ENCODE results near the gene PIAS2.

Gene PIAS2

DNA sequence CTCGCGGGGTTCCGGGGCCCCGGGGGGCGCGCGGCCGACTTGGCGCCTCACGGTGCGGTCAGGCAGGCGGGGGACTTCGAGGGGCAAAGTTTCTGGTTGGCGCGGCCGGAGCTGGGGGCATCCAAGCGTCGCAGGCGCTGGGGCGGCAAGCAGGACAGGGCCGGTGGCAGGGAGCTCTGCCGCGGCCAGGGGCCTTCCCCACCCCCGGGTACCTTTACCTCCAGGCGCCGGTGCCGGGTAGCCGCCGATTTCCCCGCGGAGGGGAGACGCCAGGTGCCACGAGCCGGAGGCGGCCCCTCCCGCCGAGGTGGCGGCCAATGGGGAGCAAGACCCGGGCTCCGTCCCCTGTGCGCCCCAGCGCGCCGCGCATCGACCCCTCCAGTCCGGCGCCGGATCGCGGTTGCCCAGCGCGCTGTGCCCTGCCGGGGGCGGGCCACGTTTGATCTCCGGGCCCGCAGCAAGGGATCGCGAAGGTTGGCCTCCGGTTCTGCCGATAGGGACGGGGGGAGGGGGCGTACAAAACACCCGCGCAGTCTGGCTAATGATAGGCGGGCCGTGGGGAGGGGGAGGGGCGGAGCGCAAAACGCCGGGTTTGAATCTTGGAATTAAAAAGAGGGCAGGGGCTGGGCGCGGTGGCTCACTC is 160.6 kb downstream of the PIAS2 start, which contains the start of gene ST8SIA5:
Gene ST8SIA5 (minus strand): TSS at position 495 of the 643 bp plus-strand sequence. CDS start 545 bp downstream, outside the sequence.
- Histone ChIP-seq H3K9me3 (no peaks in the 10 kb centered on the region), H3K4me1 (ENCODE audit: control insufficient read depth in 1 of 2, insufficient read depth in 1 of 2, low read depth in 1 of 2, low read length in 1 of 2) (no peaks in the 10 kb centered on the region), H3K36me3 (no peaks in the 10 kb centered on the region), H3K27ac (no peak within 1 kb of the TSS), H3K27me3 (peaks cover 94% of the 10 kb centered on the region), H3K4me3 (ENCODE audit: low read depth in 1 of 2, low read length in 1 of 2) (no peak within 1 kb of the TSS)
- TF ChIP-seq, protein P1, sequence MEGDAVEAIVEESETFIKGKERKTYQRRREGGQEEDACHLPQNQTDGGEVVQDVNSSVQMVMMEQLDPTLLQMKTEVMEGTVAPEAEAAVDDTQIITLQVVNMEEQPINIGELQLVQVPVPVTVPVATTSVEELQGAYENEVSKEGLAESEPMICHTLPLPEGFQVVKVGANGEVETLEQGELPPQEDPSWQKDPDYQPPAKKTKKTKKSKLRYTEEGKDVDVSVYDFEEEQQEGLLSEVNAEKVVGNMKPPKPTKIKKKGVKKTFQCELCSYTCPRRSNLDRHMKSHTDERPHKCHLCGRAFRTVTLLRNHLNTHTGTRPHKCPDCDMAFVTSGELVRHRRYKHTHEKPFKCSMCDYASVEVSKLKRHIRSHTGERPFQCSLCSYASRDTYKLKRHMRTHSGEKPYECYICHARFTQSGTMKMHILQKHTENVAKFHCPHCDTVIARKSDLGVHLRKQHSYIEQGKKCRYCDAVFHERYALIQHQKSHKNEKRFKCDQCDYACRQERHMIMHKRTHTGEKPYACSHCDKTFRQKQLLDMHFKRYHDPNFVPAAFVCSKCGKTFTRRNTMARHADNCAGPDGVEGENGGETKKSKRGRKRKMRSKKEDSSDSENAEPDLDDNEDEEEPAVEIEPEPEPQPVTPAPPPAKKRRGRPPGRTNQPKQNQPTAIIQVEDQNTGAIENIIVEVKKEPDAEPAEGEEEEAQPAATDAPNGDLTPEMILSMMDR (IDR thresholded peaks at IDR 0.05), result no peak

DNA sequence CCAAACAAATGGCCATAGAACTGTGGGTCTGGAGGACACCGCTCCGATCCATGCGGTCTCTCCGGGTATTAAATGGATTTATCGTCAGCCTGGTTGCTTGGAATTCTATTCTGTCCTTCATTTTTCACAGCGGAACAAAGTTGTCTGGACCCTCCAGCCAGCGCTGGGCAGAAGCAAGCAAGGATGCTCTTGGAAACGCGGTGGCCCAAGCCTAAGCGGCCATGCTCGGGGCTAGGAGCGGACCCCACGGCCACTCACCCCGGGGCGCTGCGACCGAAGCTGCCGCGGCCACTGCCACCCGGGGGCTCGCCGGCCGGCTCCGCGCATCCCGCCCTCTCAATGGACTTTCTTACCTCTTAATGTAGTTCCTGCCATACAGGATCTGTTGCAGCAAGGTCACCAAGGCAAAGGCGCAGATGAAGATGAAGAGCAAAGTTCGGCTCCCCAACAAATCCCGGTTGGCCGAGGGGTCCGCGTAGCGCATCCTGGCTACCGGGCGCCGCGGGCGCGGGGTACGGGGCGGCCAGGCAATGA is 161.2 kb downstream of the PIAS2 start:
- TF ChIP-seq, protein P1 (IDR thresholded peaks at IDR 0.05), result no peak
- Histone ChIP-seq H3K27me3 (peaks cover 92% of the 10 kb centered on the region), H3K4me3 (ENCODE audit: low read depth in 1 of 2, low read length in 1 of 2) (no peak overlapping the region), H3K36me3 (no peaks in the 10 kb centered on the region), H3K9me3 (no peaks in the 10 kb centered on the region), H3K27ac (no peak overlapping the region), H3K4me1 (ENCODE audit: control insufficient read depth in 1 of 2, insufficient read depth in 1 of 2, low read depth in 1 of 2, low read length in 1 of 2) (no peaks in the 10 kb centered on the region)

DNA sequence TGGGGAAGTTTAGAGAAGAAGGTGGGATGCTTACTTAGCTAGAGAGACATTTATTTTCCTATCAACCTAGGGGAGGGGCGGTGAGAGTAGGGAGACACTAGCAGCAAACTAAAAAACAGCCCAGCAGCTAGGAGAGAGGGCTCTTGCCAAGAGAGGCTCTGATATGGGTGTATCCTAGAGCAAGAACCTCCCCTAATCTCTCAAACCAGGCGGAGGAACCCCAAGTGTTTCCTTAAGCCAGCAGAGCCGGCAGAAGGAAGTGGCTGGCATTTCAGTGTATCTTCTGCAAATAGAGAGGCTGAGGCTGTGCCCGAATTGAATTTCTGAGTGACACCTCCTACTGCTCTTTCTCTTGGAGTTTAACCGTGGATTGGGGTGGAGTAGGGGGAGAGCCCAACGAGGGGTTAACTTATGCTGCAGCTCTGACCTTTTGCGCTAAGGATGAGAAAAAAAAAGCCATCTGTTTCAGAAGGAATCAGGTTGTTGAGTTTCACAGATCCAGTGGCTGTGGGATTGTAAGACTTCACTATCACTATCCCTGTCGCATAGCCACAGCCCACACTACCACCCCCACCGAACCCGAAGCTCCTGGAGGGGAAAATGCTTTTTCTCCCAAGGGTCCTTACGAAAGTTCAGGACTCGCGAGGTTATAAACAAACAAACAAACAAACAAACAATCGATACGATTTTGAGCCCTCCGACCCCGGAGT is 161.8 kb downstream of the PIAS2 start:
- peaks cover 88% of the 10 kb centered on the region for H3K27me3 ChIP-seq
- H3K9me3 ChIP-seq, result no peaks in the 10 kb centered on the region
- no peaks in the 10 kb centered on the region for H3K36me3 ChIP-seq
- H3K4me1 ChIP-seq (ENCODE audit: control insufficient read depth in 1 of 2, insufficient read depth in 1 of 2, low read depth in 1 of 2, low read length in 1 of 2), result no peaks in the 10 kb centered on the region
- TF ChIP-seq, protein P1 (IDR thresholded peaks at IDR 0.05), result no peak
- no peak overlapping the region for H3K4me3 ChIP-seq (ENCODE audit: low read depth in 1 of 2, low read length in 1 of 2)
- H3K27ac ChIP-seq, result no peak overlapping the region

DNA sequence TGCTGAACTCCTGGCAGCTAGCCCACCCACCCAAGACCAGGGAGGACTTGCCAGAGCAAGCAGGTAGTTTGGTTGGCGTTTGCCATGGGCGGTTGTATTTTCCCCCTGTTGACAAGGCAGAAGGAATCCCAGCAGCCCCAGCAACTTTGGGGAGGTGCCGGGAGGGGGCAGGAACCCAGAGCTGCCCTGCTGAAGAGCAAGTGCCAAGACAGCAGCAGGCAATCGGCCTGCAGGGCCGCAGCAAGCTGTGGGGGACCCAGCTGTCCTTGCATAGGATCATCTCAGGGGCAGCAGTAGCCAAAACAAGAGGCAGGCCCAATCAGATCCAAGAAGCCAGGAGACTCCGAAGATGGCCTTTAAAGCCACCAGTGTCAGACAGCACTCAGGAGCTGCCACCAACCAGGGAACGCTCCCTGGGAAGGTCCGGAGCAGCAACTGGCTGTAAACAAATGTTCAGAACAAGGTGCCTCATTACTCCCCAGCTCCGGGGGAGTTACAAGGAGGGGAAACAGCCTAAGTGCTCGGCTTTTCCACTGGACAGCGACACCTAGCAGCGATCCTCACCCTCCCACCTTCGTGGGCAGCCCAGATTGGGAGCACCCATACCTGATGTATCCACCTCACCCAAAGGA is 162.5 kb downstream of the PIAS2 start:
- no peaks in the 10 kb centered on the region for H3K36me3 ChIP-seq
- no peak overlapping the region for H3K27ac ChIP-seq
- H3K4me3 ChIP-seq (ENCODE audit: low read depth in 1 of 2, low read length in 1 of 2), result no peak overlapping the region
- peaks cover 83% of the 10 kb centered on the region for H3K27me3 ChIP-seq
- H3K4me1 ChIP-seq (ENCODE audit: control insufficient read depth in 1 of 2, insufficient read depth in 1 of 2, low read depth in 1 of 2, low read length in 1 of 2), result no peaks in the 10 kb centered on the region
- no peaks in the 10 kb centered on the region for H3K9me3 ChIP-seq
- TF ChIP-seq, protein P1 (IDR thresholded peaks at IDR 0.05), result no peak

DNA sequence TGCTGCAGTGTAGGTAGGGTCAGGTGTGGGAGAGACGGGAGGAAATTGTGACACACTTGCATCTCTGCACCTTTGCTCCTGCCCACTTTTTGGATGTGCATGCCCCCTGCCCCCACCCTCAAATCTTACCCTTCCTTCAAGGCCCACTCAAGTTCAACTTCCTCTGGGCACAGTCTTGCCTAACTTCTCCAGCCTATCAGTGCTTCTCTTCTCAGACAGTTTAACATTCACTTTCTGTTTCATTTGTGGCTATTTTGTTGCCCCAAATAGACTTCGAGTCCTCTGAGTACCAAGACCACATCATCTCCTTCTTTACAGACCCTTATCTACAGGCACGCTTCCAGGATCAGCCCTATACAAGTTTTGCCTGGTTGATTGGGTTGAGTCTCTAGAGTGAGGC is 163.1 kb downstream of the PIAS2 start:
- Histone ChIP-seq H3K9me3 (no peaks in the 10 kb centered on the region), H3K4me3 (ENCODE audit: low read depth in 1 of 2, low read length in 1 of 2) (no peak overlapping the region), H3K27me3 (peaks cover 77% of the 10 kb centered on the region), H3K4me1 (ENCODE audit: control insufficient read depth in 1 of 2, insufficient read depth in 1 of 2, low read depth in 1 of 2, low read length in 1 of 2) (no peaks in the 10 kb centered on the region), H3K36me3 (no peaks in the 10 kb centered on the region), H3K27ac (no peak overlapping the region)
- TF ChIP-seq, protein P1 (IDR thresholded peaks at IDR 0.05), result no peak

All from neutrophil (primary cell).